HCT116 (cell line): Measurements from ENCODE around the gene TAOK3.

Experiments
- EGR1 ChIP-seq: IDR thresholded peaks from 2 replicates; pipeline ENCODE4 v1.6.1; 2012; ENCODE audit warnings: low read depth
- POLR2AphosphoS5 ChIP-seq: IDR thresholded peaks from 2 replicates; pipeline ENCODE4 v1.6.1; 2011; ENCODE audit warnings: mild to moderate bottlenecking, low read depth, low read length, moderate library complexity
- RAD21 ChIP-seq: IDR thresholded peaks from 2 replicates; pipeline ENCODE4 v1.6.1; 2012; ENCODE audit warnings: low read depth, mild to moderate bottlenecking
- SP1 ChIP-seq: IDR thresholded peaks from 2 replicates; pipeline ENCODE4 v1.6.1; 2012; ENCODE audit warnings: low read depth
- YY1 ChIP-seq: IDR thresholded peaks from 2 replicates; pipeline ENCODE4 v1.6.1; 2011; ENCODE audit warnings: low read length, low read depth, moderate library complexity, mild to moderate bottlenecking; ENCODE audit not compliant: insufficient replicate concordance; ENCODE audit errors: extremely low read depth
- TF ChIP-seq, protein P1 (sequence below): IDR thresholded peaks from 2 replicates; pipeline ENCODE4 v1.6.1; 2012; ENCODE audit warnings: low read depth
- TF ChIP-seq, protein P2 (sequence below), 3 experiments: fragments of 200-600 bp in 1 of 3; sonication (generic) in 1 of 3; IDR thresholded peaks in 2 of 3; conservative IDR thresholded peaks in 1 of 3; 2 replicates each; pipeline ENCODE4 v1.5.1; 2012 to 2017; ENCODE audit warnings: low read depth in 2 of 3, low read length in 2 of 3, antibody characterized with exemption in 1 of 3, borderline replicate concordance in 1 of 3, control low read depth in 1 of 3, mild to moderate bottlenecking in 1 of 3, mixed read lengths in 1 of 3, mixed run types in 1 of 3, moderate library complexity in 1 of 3; ENCODE audit not compliant: insufficient read depth in 1 of 3

DNA sequence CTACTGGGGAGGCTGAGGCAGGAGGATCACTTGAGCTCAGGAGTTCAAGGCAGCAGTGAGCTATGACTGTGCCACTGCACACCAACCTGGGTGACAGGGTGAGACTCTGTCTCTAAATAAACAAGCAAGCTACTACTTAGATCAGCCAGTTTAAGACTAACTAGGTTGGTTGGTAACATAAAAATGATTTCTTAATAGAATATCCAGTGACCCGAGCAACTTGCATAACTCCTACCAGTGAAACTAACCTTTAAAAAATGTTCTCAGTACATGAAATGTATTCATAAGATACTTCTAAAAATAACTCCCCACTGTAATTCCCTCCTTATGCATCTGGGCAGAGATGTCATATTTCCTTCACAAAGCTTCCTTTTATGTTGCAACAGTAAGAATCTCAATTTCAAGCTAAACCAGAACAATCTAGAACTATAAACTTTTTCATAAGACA lies 15.9 kb downstream of the TAOK3 start:
- TF ChIP-seq RAD21 (no peak), SP1 (no peak), YY1 (no peak), POLR2AphosphoS5 (no peak), EGR1 (no peak)
- TF ChIP-seq, protein P1, sequence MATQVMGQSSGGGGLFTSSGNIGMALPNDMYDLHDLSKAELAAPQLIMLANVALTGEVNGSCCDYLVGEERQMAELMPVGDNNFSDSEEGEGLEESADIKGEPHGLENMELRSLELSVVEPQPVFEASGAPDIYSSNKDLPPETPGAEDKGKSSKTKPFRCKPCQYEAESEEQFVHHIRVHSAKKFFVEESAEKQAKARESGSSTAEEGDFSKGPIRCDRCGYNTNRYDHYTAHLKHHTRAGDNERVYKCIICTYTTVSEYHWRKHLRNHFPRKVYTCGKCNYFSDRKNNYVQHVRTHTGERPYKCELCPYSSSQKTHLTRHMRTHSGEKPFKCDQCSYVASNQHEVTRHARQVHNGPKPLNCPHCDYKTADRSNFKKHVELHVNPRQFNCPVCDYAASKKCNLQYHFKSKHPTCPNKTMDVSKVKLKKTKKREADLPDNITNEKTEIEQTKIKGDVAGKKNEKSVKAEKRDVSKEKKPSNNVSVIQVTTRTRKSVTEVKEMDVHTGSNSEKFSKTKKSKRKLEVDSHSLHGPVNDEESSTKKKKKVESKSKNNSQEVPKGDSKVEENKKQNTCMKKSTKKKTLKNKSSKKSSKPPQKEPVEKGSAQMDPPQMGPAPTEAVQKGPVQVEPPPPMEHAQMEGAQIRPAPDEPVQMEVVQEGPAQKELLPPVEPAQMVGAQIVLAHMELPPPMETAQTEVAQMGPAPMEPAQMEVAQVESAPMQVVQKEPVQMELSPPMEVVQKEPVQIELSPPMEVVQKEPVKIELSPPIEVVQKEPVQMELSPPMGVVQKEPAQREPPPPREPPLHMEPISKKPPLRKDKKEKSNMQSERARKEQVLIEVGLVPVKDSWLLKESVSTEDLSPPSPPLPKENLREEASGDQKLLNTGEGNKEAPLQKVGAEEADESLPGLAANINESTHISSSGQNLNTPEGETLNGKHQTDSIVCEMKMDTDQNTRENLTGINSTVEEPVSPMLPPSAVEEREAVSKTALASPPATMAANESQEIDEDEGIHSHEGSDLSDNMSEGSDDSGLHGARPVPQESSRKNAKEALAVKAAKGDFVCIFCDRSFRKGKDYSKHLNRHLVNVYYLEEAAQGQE, result no peak
- TF ChIP-seq, protein P2, sequence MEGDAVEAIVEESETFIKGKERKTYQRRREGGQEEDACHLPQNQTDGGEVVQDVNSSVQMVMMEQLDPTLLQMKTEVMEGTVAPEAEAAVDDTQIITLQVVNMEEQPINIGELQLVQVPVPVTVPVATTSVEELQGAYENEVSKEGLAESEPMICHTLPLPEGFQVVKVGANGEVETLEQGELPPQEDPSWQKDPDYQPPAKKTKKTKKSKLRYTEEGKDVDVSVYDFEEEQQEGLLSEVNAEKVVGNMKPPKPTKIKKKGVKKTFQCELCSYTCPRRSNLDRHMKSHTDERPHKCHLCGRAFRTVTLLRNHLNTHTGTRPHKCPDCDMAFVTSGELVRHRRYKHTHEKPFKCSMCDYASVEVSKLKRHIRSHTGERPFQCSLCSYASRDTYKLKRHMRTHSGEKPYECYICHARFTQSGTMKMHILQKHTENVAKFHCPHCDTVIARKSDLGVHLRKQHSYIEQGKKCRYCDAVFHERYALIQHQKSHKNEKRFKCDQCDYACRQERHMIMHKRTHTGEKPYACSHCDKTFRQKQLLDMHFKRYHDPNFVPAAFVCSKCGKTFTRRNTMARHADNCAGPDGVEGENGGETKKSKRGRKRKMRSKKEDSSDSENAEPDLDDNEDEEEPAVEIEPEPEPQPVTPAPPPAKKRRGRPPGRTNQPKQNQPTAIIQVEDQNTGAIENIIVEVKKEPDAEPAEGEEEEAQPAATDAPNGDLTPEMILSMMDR (IDR thresholded peaks at IDR 0.05 in 2 of 3, conservative IDR thresholded peaks at IDR 0.05 in 1 of 3; ENCODE audit: borderline replicate concordance in 1 of 3, insufficient read depth in 1 of 3, low read depth in 2 of 3, low read length in 2 of 3), result no peak
